Measurements from ENCODE around the gene EXOC1.

Gene EXOC1

GRCh38 chr4:55857586-55857985 lies 4.1 kb downstream of the EXOC1 start:
- no peak for DNase-seq

- no peak for DNase-seq
Measured at GRCh38 chr4:55859711-55860110, 6.3 kb downstream of the EXOC1 start.

GRCh38 chr4:55864577-55865223 lies 11.3 kb downstream of the EXOC1 start:
- no peak for DNase-seq

GRCh38 chr4:55865228-55865806 lies 11.9 kb downstream of the EXOC1 start:
- DNase-seq, result peak in 2 of 4 experiments; percentile 7 to 16

- DNase-seq, result peak; percentile 40 to 83 (median 62)
Measured at GRCh38 chr4:55866290-55866907, 13.0 kb downstream of the EXOC1 start.

GRCh38 chr4:55866973-55867574 lies 13.6 kb downstream of the EXOC1 start:
- peak; percentile 44 to 81 (median 76) for DNase-seq

GRCh38 chr4:55868581-55869090 lies 15.2 kb downstream of the EXOC1 start:
- no peak for DNase-seq

- DNase-seq, result no peak
Measured at GRCh38 chr4:55871299-55871800, 17.9 kb downstream of the EXOC1 start.

GRCh38 chr4:55874831-55875230 lies 21.4 kb downstream of the EXOC1 start:
- DNase-seq, result no peak

GRCh38 chr4:55876387-55876786 lies 22.9 kb downstream of the EXOC1 start:
- no peak for DNase-seq

GRCh38 chr4:55879224-55879623 lies 25.8 kb downstream of the EXOC1 start:
- no peak for DNase-seq

- no peak for DNase-seq
Measured at GRCh38 chr4:55880652-55881280, 27.3 kb downstream of the EXOC1 start.

GRCh38 chr4:55884093-55884850 lies 30.8 kb downstream of the EXOC1 start:
- no peak for DNase-seq

- no peak for DNase-seq
Measured at GRCh38 chr4:55884851-55885219, 31.4 kb downstream of the EXOC1 start.

- DNase-seq, result no peak
Measured at GRCh38 chr4:55887594-55887993, 34.1 kb downstream of the EXOC1 start.

GRCh38 chr4:55892156-55892555 lies 38.7 kb downstream of the EXOC1 start:
- no peak for DNase-seq

GRCh38 chr4:55896622-55897021 lies 43.2 kb downstream of the EXOC1 start:
- no peak for DNase-seq

GRCh38 chr4:55902677-55903076 lies 49.2 kb downstream of the EXOC1 start:
- no peak for DNase-seq

GRCh38 chr4:55903577-55903976 lies 50.1 kb downstream of the EXOC1 start:
- DNase-seq, result no peak

GRCh38 chr4:55904576-55904975 lies 51.1 kb downstream of the EXOC1 start:
- DNase-seq, result no peak

- no peak for DNase-seq
Measured at GRCh38 chr4:55906323-55906722, 52.9 kb downstream of the EXOC1 start.

- no peak for DNase-seq
Measured at GRCh38 chr4:55906989-55907388, 53.5 kb downstream of the EXOC1 start.
